Prostate gland (tissue), 2 donors: ENCODE measurements around the gene SLF1.

Source experiments
- CTCF ChIP-seq, 4 experiments: fragments of 200-600 bp in 2 of 4; fragments of 450-650 bp in 2 of 4; sonication (generic) in 2 of 4; IDR thresholded peaks; 1 replicate in 3 of 4; 2 replicates in 1 of 4; pipeline ENCODE4 v1.5.1; 2016 to 2019; ENCODE audit warnings: antibody characterized with exemption in 4 of 4, mild to moderate bottlenecking in 2 of 4, moderate library complexity in 2 of 4
- POLR2A ChIP-seq: fragments of 450-650 bp; IDR thresholded peaks from one replicate; pipeline ENCODE4 v1.6.1; 2016; ENCODE audit warnings: antibody characterized with exemption, mild to moderate bottlenecking

GRCh38 chr5:94660506-94660905 lies 42.0 kb downstream of the SLF1 start:
- no peak for TF ChIP-seq POLR2A
- TF ChIP-seq CTCF (IDR thresholded peaks at IDR 0.05) = no peak
